Epidermal melanocyte (primary cell): ENCODE data around the gene PPIF.
A peak's percentile ranks its signal among the peaks of the same experiment; 100 is the strongest.

ENCODE experiments used
- DNase-seq: peaks from one replicate; pipeline ENCODE4 v3.0.0; 2011; ENCODE audit warnings: low spot score; ENCODE audit not compliant: insufficient read length

The PPIF gene

GRCh38 chr10:79347226-79347893 is at the start of gene PPIF:
Gene PPIF (plus strand): TSS chr10:79347469. CDS start chr10:79347549, 80 bp downstream.
- DNase-seq, result peak; percentile 76

- no peak for DNase-seq
Measured at GRCh38 chr10:79298403-79299244, 48.6 kb upstream of the PPIF start.

- peak; percentile 65 for DNase-seq
Measured at GRCh38 chr10:79299397-79300241, 47.6 kb upstream of the PPIF start.

GRCh38 chr10:79300711-79301110 is 46.6 kb upstream of the PPIF start:
- DNase-seq, result no peak

- DNase-seq, result no peak
Measured at GRCh38 chr10:79301754-79302530, 45.3 kb upstream of the PPIF start.

GRCh38 chr10:79303631-79304478 is 43.4 kb upstream of the PPIF start:
- no peak for DNase-seq

GRCh38 chr10:79304479-79305087 is 42.7 kb upstream of the PPIF start:
- no peak for DNase-seq

- DNase-seq, result no peak
Measured at GRCh38 chr10:79305515-79305914, 41.8 kb upstream of the PPIF start.

GRCh38 chr10:79305988-79306387 is 41.3 kb upstream of the PPIF start:
- no peak for DNase-seq

- DNase-seq, result no peak
Measured at GRCh38 chr10:79306644-79307220, 40.5 kb upstream of the PPIF start.

GRCh38 chr10:79308016-79308415 is 39.3 kb upstream of the PPIF start:
- DNase-seq, result no peak

- DNase-seq, result no peak
Measured at GRCh38 chr10:79308969-79309665, 38.2 kb upstream of the PPIF start.

- no peak for DNase-seq
Measured at GRCh38 chr10:79310200-79310865, 36.9 kb upstream of the PPIF start.

- DNase-seq, result no peak
Measured at GRCh38 chr10:79310911-79311573, 36.2 kb upstream of the PPIF start.

- DNase-seq, result no peak
Measured at GRCh38 chr10:79311581-79312407, 35.5 kb upstream of the PPIF start.

- no peak for DNase-seq
Measured at GRCh38 chr10:79312601-79313187, 34.6 kb upstream of the PPIF start.
